ENCODE results near the gene RPL5. TPM values are rescaled to one million over a fixed set of nuclear protein-coding genes. Genes with fewer than 3 reads are reported as not detected.

RPL5 gene
- total RNA-seq, 1 donor from 2014 or later = 713 TPM

- no peak for ATAC-seq
- no peak for DNase-seq
- no peak overlapping the region for H3K4me3 ChIP-seq
- intact Hi-C loops (cut with DNase I) = no loop called here
- H3K27ac ChIP-seq = no peak overlapping the region
- TF ChIP-seq CTCF (IDR thresholded peaks at IDR 0.05) = no peak
- H3K27me3 ChIP-seq (ENCODE audit: low read depth) = no peaks in the 10 kb centered on the region
- H3K36me3 ChIP-seq = peaks cover 73% of the 10 kb centered on the region
- H3K9me3 ChIP-seq = no peaks in the 10 kb centered on the region
- peaks cover 19% of the 10 kb centered on the region for H3K4me1 ChIP-seq
These were observed 10.5 kb downstream of the RPL5 start for GRCh38 chr1:92842082-92843045.

- no peak overlapping the region for H3K4me3 ChIP-seq
- TF ChIP-seq CTCF (IDR thresholded peaks at IDR 0.05) = no peak
- no peak for ATAC-seq
- peaks cover 12% of the 10 kb centered on the region for H3K4me1 ChIP-seq
- no peak overlapping the region for H3K27ac ChIP-seq
- no peaks in the 10 kb centered on the region for H3K27me3 ChIP-seq (ENCODE audit: low read depth)
- intact Hi-C loops (cut with DNase I) = no loop called here
- H3K9me3 ChIP-seq = no peaks in the 10 kb centered on the region
- DNase-seq = no peak
- H3K36me3 ChIP-seq = peaks cover 67% of the 10 kb centered on the region
These were observed 11.2 kb downstream of the RPL5 start for GRCh38 chr1:92843046-92843423.

GRCh38 chr1:92843429-92844352 lies 11.9 kb downstream of the RPL5 start:
- no peaks in the 10 kb centered on the region for H3K9me3 ChIP-seq
- H3K27ac ChIP-seq = no peak overlapping the region
- peaks cover 60% of the 10 kb centered on the region for H3K36me3 ChIP-seq
- no peak overlapping the region for H3K4me3 ChIP-seq
- no peak for TF ChIP-seq CTCF (IDR thresholded peaks at IDR 0.05)
- no peaks in the 10 kb centered on the region for H3K27me3 ChIP-seq (ENCODE audit: low read depth)
- no peak for DNase-seq
- H3K4me1 ChIP-seq = peaks cover 10% of the 10 kb centered on the region
- ATAC-seq = peak in 1 of 2 donors; percentile 40
- intact Hi-C loops (cut with DNase I) = no loop called here

GRCh38 chr1:92844439-92844838 lies 12.6 kb downstream of the RPL5 start:
- Histone ChIP-seq H3K27me3 (ENCODE audit: low read depth) (no peaks in the 10 kb centered on the region), H3K4me1 (peaks cover 5% of the 10 kb centered on the region), H3K4me3 (no peak overlapping the region), H3K9me3 (no peaks in the 10 kb centered on the region), H3K36me3 (peaks cover 52% of the 10 kb centered on the region), H3K27ac (no peak overlapping the region)
- intact Hi-C loops (cut with DNase I) = no loop called here
- TF ChIP-seq CTCF (IDR thresholded peaks at IDR 0.05) = no peak
- DNase-seq (no peak), ATAC-seq (no peak)

GRCh38 chr1:92845908-92846307 lies 14.1 kb downstream of the RPL5 start:
- ATAC-seq (no peak), DNase-seq (no peak)
- Histone ChIP-seq H3K4me3 (no peak overlapping the region), H3K4me1 (no peaks in the 10 kb centered on the region), H3K36me3 (peaks cover 38% of the 10 kb centered on the region), H3K9me3 (no peaks in the 10 kb centered on the region), H3K27ac (no peak overlapping the region), H3K27me3 (ENCODE audit: low read depth) (no peaks in the 10 kb centered on the region)
- TF ChIP-seq CTCF (IDR thresholded peaks at IDR 0.05) = no peak
- intact Hi-C loops (cut with DNase I) = no loop called here
